Endothelial cell (in vitro differentiated cells): Measurements from ENCODE around the gene ABHD15. TPM values are rescaled to one million over a fixed set of nuclear protein-coding genes. Genes with fewer than 3 reads are reported as not detected.
A peak's percentile ranks its signal among the peaks of the same experiment; 100 is the strongest.

Experiments
- DNase-seq: peaks from one replicate; pipeline ENCODE4 v3.0.0; 2021; ENCODE audit warnings: low spot score
- H3K27ac Mint-ChIP-seq: one replicate; pipeline ENCODE4 v1.8.0; 2021; ENCODE audit warnings: mixed read lengths, inconsistent platforms; ENCODE audit not compliant: unreplicated experiment
- H3K27me3 Mint-ChIP-seq: one replicate; pipeline ENCODE4 v1.8.0; 2021; ENCODE audit warnings: mild to moderate bottlenecking, moderate library complexity, mixed read lengths, inconsistent platforms; ENCODE audit not compliant: unreplicated experiment
- H3K36me3 Mint-ChIP-seq: one replicate; pipeline ENCODE4 v1.8.0; 2021; ENCODE audit warnings: mild to moderate bottlenecking, low read depth, mixed read lengths, inconsistent platforms; ENCODE audit not compliant: unreplicated experiment
- H3K4me1 Mint-ChIP-seq: one replicate; pipeline ENCODE4 v1.8.0; 2021; ENCODE audit warnings: mild to moderate bottlenecking, mixed read lengths, inconsistent platforms; ENCODE audit not compliant: unreplicated experiment
- H3K4me3 Mint-ChIP-seq: one replicate; pipeline ENCODE4 v1.8.0; 2021; ENCODE audit warnings: mild to moderate bottlenecking, mixed read lengths, inconsistent platforms; ENCODE audit not compliant: unreplicated experiment
- H3K9me3 Mint-ChIP-seq: one replicate; pipeline ENCODE4 v1.8.0; 2021; ENCODE audit warnings: mixed read lengths, inconsistent platforms; ENCODE audit not compliant: unreplicated experiment
- CTCF ChIP-seq: fragments of 200-600 bp; sonication (generic); IDR thresholded peaks from one replicate; pipeline ENCODE4 v1.5.0; 2021; ENCODE audit warnings: antibody characterized with exemption; ENCODE audit not compliant: unreplicated experiment
- total RNA-seq: library from RNA; stranded (reverse); fragmentation: NEBNext Ultra II Directional; extraction: Animal tissue kit (Norgen Biotek cat#: 25700); gene quantifications from one replicate; pipeline ENCODE4 v1.2.1, GENCODE V29; 2021; ENCODE audit not compliant: unreplicated experiment

ABHD15 gene
- total RNA-seq, 1 donor from 2014 or later = 1.7 TPM

GRCh38 chr17:29585080-29585751 lies 18.4 kb upstream of the ABHD15 start:
- Mint-ChIP-seq H3K9me3 (no peaks in the 10 kb centered on the region), H3K4me1 (peaks cover 42% of the 10 kb centered on the region), H3K4me3 (no peak overlapping the region), H3K36me3 (peaks cover 17% of the 10 kb centered on the region), H3K27ac (peak overlapping the region; percentile 75), H3K27me3 (peaks cover 14% of the 10 kb centered on the region)
- TF ChIP-seq CTCF = no peak
- peak; percentile 53 for DNase-seq

- Mint-ChIP-seq H3K27ac (peak overlapping the region; percentile 88), H3K9me3 (no peaks in the 10 kb centered on the region), H3K36me3 (peaks cover 18% of the 10 kb centered on the region), H3K27me3 (peaks cover 15% of the 10 kb centered on the region), H3K4me3 (peak overlapping the region; percentile 51), H3K4me1 (peaks cover 38% of the 10 kb centered on the region)
- no peak for TF ChIP-seq CTCF
- no peak for DNase-seq
These were observed 17.7 kb upstream of the ABHD15 start for GRCh38 chr17:29584452-29585079.

DNA sequence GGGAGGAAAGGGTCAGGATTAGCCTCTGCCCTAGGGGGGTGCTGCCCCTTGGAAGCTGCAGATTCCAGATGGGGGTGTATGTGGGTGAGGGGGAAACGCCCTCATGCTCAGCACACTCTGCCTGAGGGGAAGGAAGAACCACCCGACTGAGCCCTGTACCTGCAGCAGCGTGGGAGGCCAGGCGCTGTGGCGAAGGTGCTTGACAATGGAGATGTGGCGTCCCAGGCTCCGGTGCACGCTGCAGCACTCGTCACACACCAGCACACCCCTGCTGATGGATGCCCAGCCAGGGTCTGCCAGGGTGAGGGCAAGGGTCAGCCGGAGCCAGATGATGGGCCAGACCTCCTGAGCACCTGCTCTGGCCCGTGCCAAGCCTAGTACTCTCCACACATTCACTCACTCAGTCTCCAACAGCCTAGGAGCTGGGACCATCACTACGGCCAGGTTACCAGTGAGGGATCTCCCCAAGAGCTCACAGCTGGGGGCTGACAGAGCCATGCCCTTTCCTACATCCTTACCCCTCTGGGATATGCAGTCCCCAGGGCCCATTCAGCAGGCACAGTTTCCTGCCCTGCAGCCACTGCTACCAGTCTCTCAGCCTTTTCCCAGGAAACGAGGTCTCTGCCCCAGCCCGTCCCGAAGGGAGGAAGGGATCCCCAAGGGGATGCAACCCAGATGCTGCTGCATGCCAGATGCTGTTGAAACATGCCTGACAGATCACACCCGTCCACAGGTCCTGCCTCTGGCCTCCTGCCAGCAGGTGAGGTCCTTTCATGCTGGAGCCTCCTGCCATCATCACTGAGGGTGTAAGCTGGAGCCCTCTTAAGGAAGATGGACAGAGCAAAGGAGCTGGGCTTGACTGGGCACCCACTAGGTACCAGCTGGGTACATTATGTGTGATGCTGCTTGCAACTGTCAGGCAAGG lies 16.7 kb upstream of the ABHD15 start:
- Mint-ChIP-seq H3K9me3 (no peaks in the 10 kb centered on the region), H3K36me3 (peaks cover 28% of the 10 kb centered on the region), H3K27me3 (peaks cover 20% of the 10 kb centered on the region), H3K4me3 (peak overlapping the region; percentile 38), H3K27ac (peak overlapping the region; percentile 84), H3K4me1 (peaks cover 40% of the 10 kb centered on the region)
- TF ChIP-seq CTCF = no peak
- no peak for DNase-seq

- H3K4me3 Mint-ChIP-seq = no peak overlapping the region
- peaks cover 36% of the 10 kb centered on the region for H3K4me1 Mint-ChIP-seq
- no peak for DNase-seq
- H3K27ac Mint-ChIP-seq = no peak overlapping the region
- H3K27me3 Mint-ChIP-seq = peaks cover 25% of the 10 kb centered on the region
- no peaks in the 10 kb centered on the region for H3K9me3 Mint-ChIP-seq
- peaks cover 35% of the 10 kb centered on the region for H3K36me3 Mint-ChIP-seq
- TF ChIP-seq CTCF = no peak
These were observed 15.9 kb upstream of the ABHD15 start for GRCh38 chr17:29582772-29583171.
